Right lobe of liver (tissue), 4 donors: ENCODE results near the gene LRPAP1.

Source experiments
- CTCF ChIP-seq, 4 donors: fragments of 200-600 bp in 3 of 4; fragments of 450-650 bp in 1 of 4; IDR thresholded peaks; one replicate each; pipeline versions ENCODE4 v1.5.1 to v1.8.0; 2016 to 2022; ENCODE audit warnings: antibody characterized with exemption in 4 of 4, mild to moderate bottlenecking in 2 of 4
- POLR2A ChIP-seq: fragments of 450-650 bp; IDR thresholded peaks from one replicate; pipeline ENCODE4 v1.6.1; 2017; ENCODE audit warnings: antibody characterized with exemption, mild to moderate bottlenecking
- donor health status: DM: no; HTN: no; CAD: no.
- donor health status: DM: no; HTN: no; CAD: no.
- donor health status: DM: no; HTN: yes; CAD: no.

- TF ChIP-seq POLR2A (no peak), CTCF (IDR thresholded peaks at IDR 0.05) (no peak)
Observed at GRCh38 chr4:3476936-3477749, 55.1 kb downstream of the LRPAP1 start.
